ENCODE measurements around the gene KDELR3. TPM values are rescaled to one million over a fixed set of nuclear protein-coding genes. Genes with fewer than 3 reads are reported as not detected.
A peak's percentile ranks its signal among the peaks of the same experiment; 100 is the strongest.

KDELR3 gene
- total RNA-seq, 1 experiment from 2014 or later = 16.1 TPM

DNA sequence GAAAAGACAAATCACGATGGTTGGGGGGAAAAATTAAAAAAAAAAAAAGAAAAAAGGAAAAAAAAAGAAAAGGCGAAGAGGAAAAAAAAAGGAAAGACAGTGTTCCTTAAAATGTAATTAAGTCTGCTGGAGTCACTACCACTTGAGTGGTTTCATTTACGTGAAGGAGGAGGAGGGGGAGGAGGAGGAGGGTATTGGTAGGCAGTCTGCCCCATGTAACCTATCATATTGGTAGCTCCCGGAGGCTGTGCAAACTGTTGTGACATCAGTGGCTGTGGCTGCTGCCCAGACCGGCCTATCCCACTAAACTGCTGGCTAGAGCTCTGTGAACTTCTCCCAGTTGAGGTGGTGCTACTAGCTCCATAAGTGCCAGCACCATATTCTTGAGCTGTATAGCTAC lies 17.9 kb downstream of the KDELR3 start:
- TF ChIP-seq, protein P1, sequence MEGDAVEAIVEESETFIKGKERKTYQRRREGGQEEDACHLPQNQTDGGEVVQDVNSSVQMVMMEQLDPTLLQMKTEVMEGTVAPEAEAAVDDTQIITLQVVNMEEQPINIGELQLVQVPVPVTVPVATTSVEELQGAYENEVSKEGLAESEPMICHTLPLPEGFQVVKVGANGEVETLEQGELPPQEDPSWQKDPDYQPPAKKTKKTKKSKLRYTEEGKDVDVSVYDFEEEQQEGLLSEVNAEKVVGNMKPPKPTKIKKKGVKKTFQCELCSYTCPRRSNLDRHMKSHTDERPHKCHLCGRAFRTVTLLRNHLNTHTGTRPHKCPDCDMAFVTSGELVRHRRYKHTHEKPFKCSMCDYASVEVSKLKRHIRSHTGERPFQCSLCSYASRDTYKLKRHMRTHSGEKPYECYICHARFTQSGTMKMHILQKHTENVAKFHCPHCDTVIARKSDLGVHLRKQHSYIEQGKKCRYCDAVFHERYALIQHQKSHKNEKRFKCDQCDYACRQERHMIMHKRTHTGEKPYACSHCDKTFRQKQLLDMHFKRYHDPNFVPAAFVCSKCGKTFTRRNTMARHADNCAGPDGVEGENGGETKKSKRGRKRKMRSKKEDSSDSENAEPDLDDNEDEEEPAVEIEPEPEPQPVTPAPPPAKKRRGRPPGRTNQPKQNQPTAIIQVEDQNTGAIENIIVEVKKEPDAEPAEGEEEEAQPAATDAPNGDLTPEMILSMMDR (IDR thresholded peaks at IDR 0.05; ENCODE audit: unreplicated experiment) = no peak
- no peak for DNase-seq
- Mint-ChIP-seq H3K36me3 (ENCODE audit: insufficient read depth, unreplicated experiment) (peaks cover 93% of the 10 kb centered on the region), H3K27me3 (ENCODE audit: unreplicated experiment) (no peaks in the 10 kb centered on the region), H3K4me1 (ENCODE audit: low read depth, unreplicated experiment) (no peaks in the 10 kb centered on the region), H3K4me3 (ENCODE audit: low read depth, unreplicated experiment) (no peak overlapping the region), H3K27ac (ENCODE audit: unreplicated experiment) (no peak overlapping the region), H3K9me3 (ENCODE audit: low read depth, unreplicated experiment) (no peaks in the 10 kb centered on the region)
- intact Hi-C loops (cut with micrococcal nuclease; ENCODE audit: unreplicated experiment) = no loop called here
- BruUV-seq (replicated peaks) = no TSS peak
- CTCF ChIA-PET = interaction anchor here (0.7 kb wide), 1 partner anchor 43 kb away, joined by 7 read pairs; no protein-coding TSS in a partner anchor

DNA sequence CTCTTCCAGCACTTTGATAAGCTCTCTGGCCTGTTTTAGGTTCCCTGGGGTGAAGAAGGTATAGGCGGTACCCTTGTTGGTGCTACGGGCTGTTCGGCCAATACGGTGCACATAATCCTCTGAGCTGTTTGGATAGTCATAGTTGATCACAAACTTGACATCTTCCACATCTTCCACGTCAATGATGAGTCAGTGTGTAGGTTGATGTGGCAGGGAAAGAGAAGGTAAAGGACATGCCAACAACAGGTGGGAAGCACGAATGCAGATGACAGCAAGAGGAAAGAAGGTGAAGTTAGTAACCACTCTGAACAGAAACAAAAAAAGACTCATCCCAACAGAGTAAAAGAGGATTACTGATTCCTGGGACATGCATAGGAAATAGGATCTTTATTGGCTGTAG lies 20.1 kb downstream of the KDELR3 start:
- Mint-ChIP-seq H3K27ac (ENCODE audit: unreplicated experiment) (peak overlapping the region; percentile 23), H3K36me3 (ENCODE audit: insufficient read depth, unreplicated experiment) (peaks cover 90% of the 10 kb centered on the region), H3K4me1 (ENCODE audit: low read depth, unreplicated experiment) (no peaks in the 10 kb centered on the region), H3K4me3 (ENCODE audit: low read depth, unreplicated experiment) (no peak overlapping the region), H3K27me3 (ENCODE audit: unreplicated experiment) (no peaks in the 10 kb centered on the region), H3K9me3 (ENCODE audit: low read depth, unreplicated experiment) (no peaks in the 10 kb centered on the region)
- no TSS peak for BruUV-seq (replicated peaks)
- CTCF ChIA-PET = no interaction called here
- TF ChIP-seq, protein P1 (IDR thresholded peaks at IDR 0.05; ENCODE audit: unreplicated experiment) = no peak
- DNase-seq = no peak
- intact Hi-C loops (cut with micrococcal nuclease; ENCODE audit: unreplicated experiment) = no loop called here

DNA sequence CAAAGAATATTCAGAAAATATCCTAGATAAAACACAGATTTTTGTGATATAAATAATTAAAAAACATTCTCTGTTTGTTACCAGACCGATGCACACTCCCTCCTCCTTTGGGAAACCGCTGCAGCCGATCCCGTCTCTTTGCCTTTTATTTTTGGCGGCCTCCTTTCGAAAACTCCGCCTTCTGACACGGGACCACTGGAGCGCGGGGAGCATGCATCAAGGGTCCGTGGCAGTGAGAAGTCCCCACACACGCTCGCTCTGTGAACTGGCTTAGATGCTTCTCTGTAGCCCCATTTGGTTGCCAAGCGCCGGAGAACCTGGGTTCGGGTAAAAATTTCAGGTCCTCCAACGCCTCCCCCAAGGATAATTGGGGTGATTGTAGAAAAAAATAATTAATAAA lies 21.2 kb downstream of the KDELR3 start:
- DNase-seq = no peak
- CTCF ChIA-PET = no interaction called here

DNA sequence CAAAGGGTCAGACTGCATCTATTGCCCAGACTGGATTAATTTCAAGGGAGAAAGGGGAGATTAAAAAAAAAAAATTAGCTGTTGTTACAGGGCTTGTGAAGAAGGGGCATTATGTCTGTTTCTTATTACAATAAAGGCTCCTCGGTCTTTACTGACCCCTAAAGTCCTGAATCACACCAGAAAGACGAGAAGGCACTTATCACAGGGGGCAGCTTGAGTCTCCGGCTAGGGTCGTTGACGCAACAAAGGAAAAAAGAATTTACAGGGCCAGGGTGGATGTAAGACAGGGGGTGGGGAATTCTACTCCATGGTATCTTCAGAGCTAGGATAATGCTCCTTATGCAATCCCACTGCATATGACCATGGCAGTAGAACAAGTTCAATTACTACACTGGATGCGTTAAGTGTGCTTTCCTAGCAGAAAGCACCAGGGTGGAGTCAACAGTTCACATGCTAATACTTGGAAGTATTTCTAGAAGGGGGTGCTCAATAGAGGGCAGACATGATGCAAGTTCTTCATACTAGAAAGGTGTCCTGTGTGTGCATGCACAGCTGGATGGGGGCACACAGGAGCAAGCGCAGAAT lies 21.8 kb downstream of the KDELR3 start:
- Mint-ChIP-seq H3K9me3 (ENCODE audit: low read depth, unreplicated experiment) (no peaks in the 10 kb centered on the region), H3K27ac (ENCODE audit: unreplicated experiment) (peak overlapping the region; percentile 6), H3K36me3 (ENCODE audit: insufficient read depth, unreplicated experiment) (peaks cover 89% of the 10 kb centered on the region), H3K4me1 (ENCODE audit: low read depth, unreplicated experiment) (no peaks in the 10 kb centered on the region), H3K27me3 (ENCODE audit: unreplicated experiment) (no peaks in the 10 kb centered on the region), H3K4me3 (ENCODE audit: low read depth, unreplicated experiment) (no peak overlapping the region)
- TF ChIP-seq, protein P1 (IDR thresholded peaks at IDR 0.05; ENCODE audit: unreplicated experiment) = no peak
- BruUV-seq (replicated peaks) = no TSS peak
- intact Hi-C loops (cut with micrococcal nuclease; ENCODE audit: unreplicated experiment) = no loop called here
- DNase-seq = no peak
- CTCF ChIA-PET = no interaction called here

More for the DNA sequence above, 21.2 kb downstream of the KDELR3 start:
- TF ChIP-seq, protein P1 (IDR thresholded peaks at IDR 0.05; ENCODE audit: unreplicated experiment) = no peak
- H3K36me3 Mint-ChIP-seq (ENCODE audit: insufficient read depth, unreplicated experiment) = peaks cover 90% of the 10 kb centered on the region
- H3K27ac Mint-ChIP-seq (ENCODE audit: unreplicated experiment) = peak overlapping the region; percentile 6
- H3K27me3 Mint-ChIP-seq (ENCODE audit: unreplicated experiment) = no peaks in the 10 kb centered on the region
- intact Hi-C loops (cut with micrococcal nuclease; ENCODE audit: unreplicated experiment) = no loop called here
- no peaks in the 10 kb centered on the region for H3K4me1 Mint-ChIP-seq (ENCODE audit: low read depth, unreplicated experiment)
- H3K4me3 Mint-ChIP-seq (ENCODE audit: low read depth, unreplicated experiment) = no peak overlapping the region
- BruUV-seq (replicated peaks) = no TSS peak
- no peaks in the 10 kb centered on the region for H3K9me3 Mint-ChIP-seq (ENCODE audit: low read depth, unreplicated experiment)

All from Calu3 (cell line).